Common myeloid progenitor, CD34-positive (primary cell): ENCODE results near the gene DOCK4.

Source experiments
- CTCF ChIA-PET: fragments of 350-600 bp; sonication (Branson Sonifier 250); formaldehyde crosslinking; loops from one replicate; lab custom pipeline; 2021; ENCODE audit warnings: antibody characterized with exemption; lab: Charles Lee
- POLR2A ChIA-PET: fragments of 350-600 bp; sonication (Branson Sonifier 250); formaldehyde crosslinking; loops from one replicate; lab custom pipeline; 2021; ENCODE audit warnings: antibody characterized with exemption; lab: Charles Lee
- DNase-seq, 3 donors: peaks; one replicate each; pipeline versions ENCODE4 v3.0.0 to v3.0.0-alpha.2; 2013
- H3K27ac ChIP-seq, 2 experiments: 1 replicate in 1 of 2; 2 replicates in 1 of 2; pipeline ENCODE4 v1.7.0; 2013; ENCODE audit warnings: inconsistent platforms in 2 of 2, low read length in 2 of 2, mild to moderate bottlenecking in 2 of 2, low read depth in 1 of 2, moderate library complexity in 1 of 2; ENCODE audit not compliant: severe bottlenecking in 2 of 2, insufficient read depth in 1 of 2, poor library complexity in 1 of 2
- H3K27me3 ChIP-seq, 5 experiments: replicated peaks in 2 of 5; 1 replicate in 3 of 5; 2 replicates in 2 of 5; pipeline versions ENCODE4 v1.6.1 to v1.7.0; 2013; ENCODE audit warnings: low read length in 4 of 5, mild to moderate bottlenecking in 2 of 5, moderate library complexity in 2 of 5, inconsistent platforms in 1 of 5; ENCODE audit not compliant: insufficient read depth in 5 of 5, control insufficient read depth in 4 of 5
- H3K36me3 ChIP-seq, 4 experiments: 1 replicate in 2 of 4; 2 replicates in 2 of 4; pipeline versions ENCODE4 v1.6.1 to v1.7.0; 2013; ENCODE audit warnings: low read length in 3 of 4, control low read depth in 1 of 4, mild to moderate bottlenecking in 1 of 4; ENCODE audit not compliant: control insufficient read depth in 4 of 4, insufficient read depth in 4 of 4
- H3K4me1 ChIP-seq, 4 experiments: 1 replicate in 3 of 4; 2 replicates in 1 of 4; pipeline versions ENCODE4 v1.6.1 to v1.7.1; 2013; ENCODE audit warnings: low read length in 3 of 4, mild to moderate bottlenecking in 3 of 4, control low read depth in 1 of 4, inconsistent platforms in 1 of 4, moderate library complexity in 1 of 4; ENCODE audit not compliant: control insufficient read depth in 4 of 4, insufficient read depth in 4 of 4; ENCODE audit errors: control extremely low read depth in 1 of 4
- H3K4me3 ChIP-seq, 7 experiments: 1 replicate in 4 of 7; 2 replicates in 3 of 7; pipeline versions ENCODE4 v1.5.1 to v1.7.0; 2013; ENCODE audit warnings: mild to moderate bottlenecking in 7 of 7, low read length in 6 of 7, moderate library complexity in 6 of 7, inconsistent platforms in 2 of 7, low read depth in 2 of 7, control low read depth in 1 of 7; ENCODE audit not compliant: insufficient read depth in 4 of 7, control insufficient read depth in 1 of 7; ENCODE audit errors: extremely low read depth in 1 of 7
- H3K9me3 ChIP-seq, 5 experiments: 1 replicate in 4 of 5; 2 replicates in 1 of 5; pipeline versions ENCODE4 v1.6.1 to v1.7.1; 2013; ENCODE audit warnings: low read length in 4 of 5, mild to moderate bottlenecking in 2 of 5, inconsistent platforms in 1 of 5, low read depth in 1 of 5, moderate library complexity in 1 of 5; ENCODE audit not compliant: control insufficient read depth in 4 of 5, insufficient read depth in 2 of 5; ENCODE audit errors: control extremely low read depth in 1 of 5
- WGBS: methylation state at CpG from one replicate; pipeline ENCODE4 v1.1.5; 2013; ENCODE audit not compliant: insufficient coverage; 5-methylcytosine and 5-hydroxymethylcytosine counted together

DOCK4 gene

DNA sequence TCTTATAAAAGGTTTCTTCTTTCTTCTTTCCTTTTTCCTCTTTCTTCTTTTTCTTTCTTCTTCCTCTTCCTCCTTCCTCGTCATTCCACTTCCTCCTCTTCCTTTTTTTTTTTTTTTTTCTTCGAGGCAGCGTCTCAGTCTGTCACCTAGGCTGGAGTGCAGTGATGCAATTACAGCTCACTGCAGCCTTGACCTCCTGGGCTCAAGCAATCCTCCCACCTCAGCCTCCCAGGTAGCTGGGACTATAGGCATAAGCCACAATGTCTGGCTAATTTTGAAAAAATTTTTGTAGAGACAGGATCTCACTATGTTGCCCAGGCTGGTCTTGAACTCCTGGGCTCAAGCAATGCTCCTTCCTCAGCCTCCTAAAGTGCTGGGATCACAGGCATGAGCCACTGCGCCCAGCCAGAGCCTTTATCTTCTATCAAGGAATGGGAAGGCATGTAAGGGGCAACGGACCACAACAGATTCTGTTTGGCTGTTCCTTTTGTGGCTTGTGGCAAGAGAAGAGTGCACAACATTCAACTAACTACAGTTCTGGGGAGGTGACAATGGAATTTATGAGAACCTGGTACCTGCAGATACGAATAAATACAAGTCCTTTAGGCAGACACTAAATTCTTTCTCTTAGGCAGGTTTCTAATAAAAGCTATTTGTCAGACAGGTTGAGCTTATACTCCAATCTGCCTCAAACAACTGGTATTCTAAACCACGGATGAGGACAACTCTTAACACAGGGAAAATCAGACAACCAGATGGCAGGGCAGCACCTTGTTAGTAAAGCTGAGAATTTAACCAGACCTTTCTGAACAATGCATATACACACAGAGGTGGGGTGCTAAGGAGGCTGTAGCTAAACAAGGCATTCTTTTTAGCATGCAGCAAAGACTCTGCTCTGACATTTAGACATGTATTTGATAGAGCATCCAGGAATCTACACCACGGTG lies 100.3 kb downstream of the DOCK4 start:
- ChIA-PET POLR2A (interaction anchor here (1.0 kb wide), 1 partner anchor 26 kb away, joined by 3 read pairs; no protein-coding TSS in a partner anchor), CTCF (interaction anchor here (1.1 to 1.5 kb wide), 3 partner anchors 20 to 352 kb away, joined by 3 read pairs; no protein-coding TSS in a partner anchor)
- peak in 2 of 3 donors; percentile 51 to 66 for DNase-seq
- WGBS, result 24% methylated on average over 5 of the region's 8 CpGs
- no peaks in the 10 kb centered on the region for H3K36me3 ChIP-seq
- H3K27ac ChIP-seq, result no peak overlapping the region
- H3K9me3 ChIP-seq, result no peaks in the 10 kb centered on the region
- peaks cover 0 to 32% (median 20%) of the 10 kb centered on the region in 4 experiments for H3K4me1 ChIP-seq
- no peak overlapping the region for H3K4me3 ChIP-seq
- no peaks in the 10 kb centered on the region for H3K27me3 ChIP-seq

- ChIA-PET CTCF (interaction anchor here (1.1 to 1.5 kb wide), 2 partner anchors 351 to 372 kb away, joined by 3 read pairs; no protein-coding TSS in a partner anchor), POLR2A (no interaction called here)
- no peaks in the 10 kb centered on the region for H3K36me3 ChIP-seq
- H3K4me1 ChIP-seq, result peaks cover 0 to 32% (median 20%) of the 10 kb centered on the region in 4 experiments
- no peaks in the 10 kb centered on the region for H3K27me3 ChIP-seq
- H3K4me3 ChIP-seq, result no peak overlapping the region
- DNase-seq, result no peak
- WGBS, result 100% methylated on average over 2 of the region's 2 CpGs
- H3K9me3 ChIP-seq, result no peaks in the 10 kb centered on the region
- no peak overlapping the region for H3K27ac ChIP-seq
These were observed 102.1 kb downstream of the DOCK4 start for GRCh38 chr7:112104120-112104519.

- Histone ChIP-seq H3K4me1 (peaks cover 0 to 32% (median 20%) of the 10 kb centered on the region in 4 experiments), H3K9me3 (no peaks in the 10 kb centered on the region), H3K27me3 (no peaks in the 10 kb centered on the region), H3K36me3 (no peaks in the 10 kb centered on the region), H3K4me3 (no peak overlapping the region), H3K27ac (no peak overlapping the region)
- CTCF ChIA-PET, result no interaction called here
- WGBS, result 100% methylated on average over 1 of the region's 2 CpGs
- DNase-seq, result peak; percentile 72 to 91 (median 89)
- POLR2A ChIA-PET, result no interaction called here
These were observed 103.0 kb downstream of the DOCK4 start for GRCh38 chr7:112103246-112103645.

GRCh38 chr7:112101201-112101846 lies 104.9 kb downstream of the DOCK4 start:
- H3K4me3 ChIP-seq, result no peak overlapping the region
- no peaks in the 10 kb centered on the region for H3K36me3 ChIP-seq
- no peaks in the 10 kb centered on the region for H3K9me3 ChIP-seq
- CTCF ChIA-PET, result interaction anchor here (0.8 to 1.7 kb wide), 3 partner anchors 17 to 350 kb away, joined by 3 read pairs; no protein-coding TSS in a partner anchor
- DNase-seq, result no peak
- peaks cover 0 to 25% (median 18%) of the 10 kb centered on the region in 4 experiments for H3K4me1 ChIP-seq
- no peak overlapping the region for H3K27ac ChIP-seq
- POLR2A ChIA-PET, result no interaction called here
- 100% methylated on average over 4 of the region's 8 CpGs for WGBS
- no peaks in the 10 kb centered on the region for H3K27me3 ChIP-seq

- no peaks in the 10 kb centered on the region for H3K27me3 ChIP-seq
- no CpG with 5 or more reads among the region's 1 CpG for WGBS
- POLR2A ChIA-PET, result no interaction called here
These were observed 108.7 kb downstream of the DOCK4 start for GRCh38 chr7:112097524-112097923.

DNA sequence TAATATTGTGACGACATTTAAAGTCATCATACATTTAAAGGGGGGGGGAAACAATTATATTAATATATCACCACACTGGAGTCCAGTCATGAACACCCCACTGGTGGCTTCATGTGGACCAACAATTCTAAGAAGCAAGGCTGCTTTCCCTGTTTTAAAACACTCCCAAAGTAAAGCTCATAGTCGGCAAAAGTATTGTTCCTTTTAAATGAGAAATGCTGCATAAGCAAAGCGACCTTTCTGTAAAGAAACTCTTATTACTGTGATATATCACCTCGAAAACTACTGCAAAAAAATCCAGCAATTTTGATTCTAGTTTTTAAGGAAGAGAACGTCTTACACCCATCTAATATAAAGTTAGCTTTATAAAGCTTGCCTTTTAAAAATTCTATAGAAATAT lies 112.8 kb downstream of the DOCK4 start:
- no CpG with 5 or more reads among the region's 5 CpGs for WGBS
- CTCF ChIA-PET, result interaction anchor here (0.8 kb wide), 1 partner anchor 14 kb away, joined by 6 read pairs; no protein-coding TSS in a partner anchor

More at GRCh38 chr7:112097524-112097923, 108.7 kb downstream of the DOCK4 start:
- Histone ChIP-seq H3K36me3 (no peaks in the 10 kb centered on the region), H3K4me1 (peaks cover 0 to 2% (median under 1%) of the 10 kb centered on the region in 4 experiments), H3K9me3 (no peaks in the 10 kb centered on the region), H3K27ac (no peak overlapping the region), H3K4me3 (no peak overlapping the region)
- no peak for DNase-seq
- CTCF ChIA-PET, result no interaction called here

More for the DNA sequence above, 112.8 kb downstream of the DOCK4 start:
- POLR2A ChIA-PET, result no interaction called here
- peaks cover 0 to 5% (median 0%) of the 10 kb centered on the region in 4 experiments for H3K4me1 ChIP-seq
- no peak overlapping the region for H3K27ac ChIP-seq
- H3K36me3 ChIP-seq, result no peaks in the 10 kb centered on the region
- H3K27me3 ChIP-seq, result no peaks in the 10 kb centered on the region
- H3K9me3 ChIP-seq, result no peaks in the 10 kb centered on the region
- DNase-seq, result no peak
- no peak overlapping the region for H3K4me3 ChIP-seq
